Right hindlimb (tissue), 1 donor: Measurements from ENCODE around the gene COL4A1.

Experiments
- DNase-seq: peaks from one replicate; pipeline ENCODE4 v3.0.0-alpha.2; 2018

COL4A1 gene

DNA sequence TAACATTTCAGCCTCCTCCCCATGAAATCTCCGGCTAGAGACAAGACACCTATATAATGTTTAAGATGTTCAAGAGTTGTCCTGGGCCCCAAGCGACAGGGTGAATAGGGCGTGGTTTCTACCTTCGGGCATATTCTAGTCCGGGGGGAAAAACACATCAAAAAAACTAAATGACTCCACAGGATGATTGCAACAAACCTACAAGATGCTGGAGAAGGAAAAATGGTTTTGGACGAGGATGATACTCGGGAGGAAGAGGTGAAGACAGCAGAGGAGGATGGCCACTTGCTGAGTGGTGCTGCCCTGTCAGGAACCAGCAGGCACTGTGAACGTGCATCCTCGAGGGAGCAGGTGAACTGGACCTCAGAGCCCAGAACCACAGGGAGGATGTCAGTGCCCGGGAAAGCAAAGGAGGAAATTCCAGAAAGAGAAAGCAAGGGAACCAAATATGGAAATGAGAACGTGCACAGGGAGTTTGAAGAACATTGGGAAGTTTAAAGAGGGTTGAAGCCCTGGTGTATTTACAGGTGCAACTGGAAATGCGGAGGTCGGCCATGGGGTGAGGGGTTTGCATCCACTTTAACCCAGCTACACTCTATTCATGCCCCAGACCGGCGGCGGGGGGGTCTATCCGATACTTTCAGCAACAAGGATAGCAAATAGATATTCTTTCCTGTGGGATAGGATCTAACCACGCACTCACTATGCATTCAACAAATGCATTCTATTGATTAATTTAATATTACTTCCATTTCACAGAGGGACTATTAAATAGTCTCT, 50.6 kb downstream of the COL4A1 start:
- no peak for DNase-seq

DNA sequence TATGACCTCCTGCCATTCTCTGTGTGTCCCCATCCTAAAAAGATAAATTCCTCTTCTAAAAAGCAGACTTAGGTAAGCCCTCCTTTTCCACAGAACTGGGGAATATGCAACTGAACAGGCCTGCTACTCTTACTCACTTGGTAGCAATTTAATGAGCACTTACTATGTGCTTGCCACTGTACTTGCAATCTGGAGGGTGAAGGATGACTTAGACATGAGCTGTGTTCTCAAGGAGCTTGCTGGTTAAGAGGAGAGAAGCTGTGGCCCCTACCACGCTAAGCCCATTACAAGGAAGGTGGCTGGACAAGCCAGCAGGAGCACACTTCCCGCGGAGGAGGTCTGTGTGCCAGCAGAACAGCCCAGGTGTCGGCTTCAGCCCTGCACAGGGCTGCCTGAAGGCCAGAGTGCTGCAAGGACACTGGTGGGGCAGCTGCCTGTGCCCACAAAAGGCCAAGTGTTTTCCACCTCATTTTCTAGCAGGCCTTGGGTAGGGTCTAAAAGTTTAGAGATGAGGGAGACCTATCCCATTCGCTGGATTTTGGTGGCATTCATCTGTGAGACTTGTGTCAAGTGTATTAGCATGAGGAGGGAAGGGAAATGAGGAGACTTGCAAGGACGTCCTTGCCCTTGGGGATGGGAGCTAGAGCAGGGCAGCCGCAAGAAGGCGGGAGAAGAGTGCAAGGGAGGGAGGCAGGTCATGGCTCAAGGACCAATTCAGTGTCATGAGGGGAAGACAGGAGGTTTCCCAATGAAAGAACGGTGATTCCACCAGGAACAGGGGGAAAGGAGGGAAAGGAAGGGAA, 52.0 kb downstream of the COL4A1 start:
- no peak for DNase-seq

DNA sequence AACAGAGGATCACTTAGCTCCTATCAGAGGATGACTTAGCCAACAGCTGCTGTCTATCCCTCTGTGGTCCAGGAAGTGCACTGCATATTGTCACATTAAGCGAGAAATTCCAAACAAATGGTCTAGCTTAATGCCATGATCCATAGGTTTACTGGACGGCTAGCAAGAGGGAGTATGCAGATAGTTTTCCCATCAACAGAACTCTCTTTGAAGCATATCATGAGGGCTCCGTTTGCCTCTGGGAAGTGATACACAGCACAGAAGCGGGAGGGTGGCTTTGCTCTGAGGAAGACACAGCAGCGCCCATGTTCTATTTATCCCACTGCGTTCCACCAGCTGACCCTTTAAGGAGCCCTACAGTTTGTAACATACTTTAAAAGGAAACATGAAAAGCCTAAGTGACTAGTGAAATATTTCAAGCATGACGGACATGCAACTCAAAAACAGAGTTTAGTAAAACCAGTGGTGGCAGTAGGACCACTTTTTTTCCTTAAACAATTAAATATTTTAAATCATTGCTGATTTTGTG, 52.7 kb downstream of the COL4A1 start:
- no peak for DNase-seq

DNA sequence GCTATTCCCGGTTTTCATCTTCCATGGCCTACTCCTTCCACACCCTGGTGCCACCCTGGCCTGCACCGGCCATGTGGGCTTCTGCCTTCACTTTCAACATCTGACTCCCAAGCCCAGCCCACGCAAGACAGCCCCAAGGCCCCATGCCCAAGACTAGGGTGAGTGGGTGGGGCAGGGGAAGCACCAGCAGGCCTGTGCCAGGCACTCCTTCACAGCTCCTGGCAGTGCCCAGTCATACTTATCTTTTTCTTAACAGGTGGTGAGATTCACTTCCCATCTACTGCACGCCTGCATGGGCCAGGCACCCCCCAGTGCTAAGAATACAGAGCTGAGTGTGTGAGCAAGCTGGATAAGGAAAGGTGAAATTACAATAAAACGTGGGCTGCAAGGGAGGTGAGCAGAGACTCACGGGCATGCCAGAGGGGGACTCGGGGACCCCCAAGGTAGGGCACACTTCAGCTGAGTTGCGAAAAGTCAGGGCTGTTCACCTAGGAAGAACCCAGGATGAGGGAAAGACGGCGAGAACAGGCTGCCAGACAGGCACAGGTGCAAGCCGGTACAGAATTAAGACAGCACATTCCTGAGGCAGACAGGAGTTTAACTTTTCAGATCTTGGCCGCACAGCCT, 55.7 kb downstream of the COL4A1 start:
- DNase-seq, result no peak

DNA sequence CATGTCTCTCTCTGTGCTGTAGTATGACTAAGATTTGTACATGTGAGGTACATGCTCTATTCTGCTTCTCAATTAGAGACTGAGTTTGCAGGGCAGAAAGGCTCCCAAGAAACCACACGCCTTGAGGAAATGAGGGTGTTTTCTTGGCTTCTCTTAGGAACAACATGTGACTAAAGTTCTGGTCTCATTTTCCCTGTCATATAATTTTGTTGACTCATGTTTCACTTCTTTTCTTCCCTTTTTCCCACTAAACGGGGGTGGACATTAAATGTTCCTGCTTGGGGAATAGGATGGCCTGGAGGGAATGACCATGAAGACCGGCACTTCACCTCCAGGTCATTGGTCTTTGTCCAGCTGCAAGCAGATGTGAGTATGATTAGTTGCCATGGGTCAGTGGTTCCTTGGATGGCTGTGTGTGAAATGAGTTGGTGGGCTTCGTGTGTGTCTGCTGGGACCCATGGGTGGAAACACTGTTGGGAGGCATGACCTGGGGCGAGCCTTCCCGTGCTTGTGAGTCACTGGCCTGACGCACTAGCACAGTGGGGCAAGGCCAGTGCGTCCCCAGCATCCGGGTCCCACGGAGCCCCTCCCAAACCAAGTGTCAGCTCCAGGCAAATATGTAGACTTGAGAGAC, 56.6 kb downstream of the COL4A1 start:
- DNase-seq, result peak; percentile 50

DNA sequence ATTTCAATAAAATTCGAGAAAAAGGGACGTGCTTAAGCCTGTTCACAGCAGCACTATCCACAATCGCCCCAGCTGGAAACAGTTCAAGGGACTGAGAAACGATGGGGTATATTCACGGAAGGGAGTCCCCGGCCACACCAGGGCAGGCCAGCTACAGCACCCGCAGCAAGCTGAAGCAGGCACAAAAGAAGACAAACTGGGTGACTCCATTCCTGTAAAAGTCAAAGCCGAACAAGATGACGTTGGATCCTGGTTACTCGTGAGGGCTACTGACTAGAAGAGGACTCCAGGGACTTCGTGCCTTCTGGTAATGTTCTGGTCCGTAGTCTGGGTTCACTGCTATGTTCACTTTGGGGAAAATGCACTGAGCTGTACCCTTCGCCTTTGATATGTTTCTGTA, 57.6 kb downstream of the COL4A1 start:
- DNase-seq, result no peak

DNA sequence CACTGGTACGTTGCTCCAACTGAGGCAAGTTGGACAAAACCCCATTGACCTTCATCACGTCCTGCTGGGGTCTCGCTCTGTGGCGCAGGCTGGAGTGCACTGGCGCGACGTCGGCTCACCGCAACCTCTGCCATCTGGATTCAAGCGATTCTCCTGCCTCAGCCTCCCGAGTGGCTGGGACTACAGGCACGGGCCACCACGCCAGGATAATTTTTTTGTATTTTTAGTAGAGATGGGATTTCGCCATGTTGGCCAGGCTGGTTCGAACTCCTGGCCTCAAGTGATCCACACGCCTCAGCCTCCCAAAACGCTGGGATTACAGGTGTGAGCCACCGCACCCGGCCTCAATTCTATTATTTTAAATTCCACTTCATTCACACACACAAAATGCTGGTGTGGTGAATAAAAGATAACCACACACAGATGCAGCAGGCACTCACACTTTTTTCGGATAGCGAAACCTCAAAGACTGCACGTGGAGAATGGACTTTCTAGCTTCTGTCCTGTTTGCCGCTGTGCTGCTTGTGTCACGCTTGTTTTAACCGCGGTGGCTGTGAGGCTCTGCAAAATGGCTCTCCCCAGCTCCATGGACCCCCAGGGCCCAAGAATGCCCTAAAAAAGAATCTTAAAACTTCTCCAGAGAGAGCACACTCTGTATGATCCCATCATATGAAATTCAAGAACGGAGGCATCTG, 58.4 kb downstream of the COL4A1 start:
- no peak for DNase-seq

DNA sequence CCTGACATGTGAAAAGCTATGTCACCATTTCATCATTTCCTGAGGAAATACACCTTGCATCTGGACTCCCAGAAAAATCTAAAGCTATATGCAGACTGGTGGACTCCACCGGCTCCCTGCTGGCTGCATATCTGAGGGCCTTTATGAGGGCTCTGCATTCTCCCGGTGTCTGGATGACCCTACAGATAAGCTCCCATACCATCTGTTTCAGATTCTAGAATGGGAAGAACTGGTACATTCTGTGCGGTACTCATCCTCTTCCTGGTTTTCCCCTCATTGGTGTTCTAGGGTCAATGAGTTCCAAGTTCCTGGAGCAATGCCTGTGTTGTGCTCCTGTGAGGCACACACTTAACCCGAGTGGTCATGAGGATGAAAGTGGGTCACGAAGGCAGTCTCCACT, 60.4 kb downstream of the COL4A1 start:
- no peak for DNase-seq

DNA sequence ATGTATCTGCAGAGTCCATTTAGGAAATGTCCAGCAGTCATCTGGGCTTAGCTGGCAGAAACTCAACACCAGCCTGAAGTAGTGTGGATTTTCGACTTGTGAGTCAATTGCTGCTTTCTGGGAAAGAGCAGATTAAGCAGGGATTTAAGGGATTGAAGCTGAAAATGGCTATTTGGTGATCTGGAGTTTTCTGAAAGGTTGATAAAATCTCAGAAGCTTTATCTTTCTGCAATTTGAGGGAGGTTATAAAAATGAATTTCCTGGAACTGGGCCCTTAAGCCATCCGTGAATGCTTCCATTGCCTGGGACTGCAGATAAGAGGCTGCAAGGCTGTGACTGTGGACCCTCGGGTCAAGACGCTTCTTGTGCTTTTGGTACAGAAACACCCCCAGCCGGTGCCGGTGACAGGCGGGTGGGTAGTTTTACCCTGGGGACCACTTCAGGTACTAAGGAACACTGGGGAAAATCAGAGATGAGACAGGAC, 61.5 kb downstream of the COL4A1 start:
- DNase-seq, result no peak

DNA sequence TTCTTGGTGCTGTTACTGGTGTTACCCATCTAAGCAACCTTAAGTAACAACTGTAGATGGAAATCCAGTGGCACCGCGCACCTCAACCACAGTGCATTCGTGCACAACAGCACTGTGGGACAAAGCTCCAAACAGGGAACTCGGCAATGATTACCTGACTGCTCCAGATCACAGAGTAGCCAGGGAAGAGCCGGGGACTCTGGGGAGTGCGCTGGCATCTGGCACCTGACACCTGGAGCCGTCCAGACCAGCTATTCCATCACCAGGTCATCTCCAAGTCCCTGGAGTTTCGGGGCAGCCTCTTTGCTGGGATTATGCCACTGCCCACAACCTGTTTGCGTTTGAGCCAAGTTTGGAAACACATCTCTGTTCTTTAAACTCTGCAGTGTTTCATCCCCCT, 62.0 kb downstream of the COL4A1 start:
- no peak for DNase-seq

DNA sequence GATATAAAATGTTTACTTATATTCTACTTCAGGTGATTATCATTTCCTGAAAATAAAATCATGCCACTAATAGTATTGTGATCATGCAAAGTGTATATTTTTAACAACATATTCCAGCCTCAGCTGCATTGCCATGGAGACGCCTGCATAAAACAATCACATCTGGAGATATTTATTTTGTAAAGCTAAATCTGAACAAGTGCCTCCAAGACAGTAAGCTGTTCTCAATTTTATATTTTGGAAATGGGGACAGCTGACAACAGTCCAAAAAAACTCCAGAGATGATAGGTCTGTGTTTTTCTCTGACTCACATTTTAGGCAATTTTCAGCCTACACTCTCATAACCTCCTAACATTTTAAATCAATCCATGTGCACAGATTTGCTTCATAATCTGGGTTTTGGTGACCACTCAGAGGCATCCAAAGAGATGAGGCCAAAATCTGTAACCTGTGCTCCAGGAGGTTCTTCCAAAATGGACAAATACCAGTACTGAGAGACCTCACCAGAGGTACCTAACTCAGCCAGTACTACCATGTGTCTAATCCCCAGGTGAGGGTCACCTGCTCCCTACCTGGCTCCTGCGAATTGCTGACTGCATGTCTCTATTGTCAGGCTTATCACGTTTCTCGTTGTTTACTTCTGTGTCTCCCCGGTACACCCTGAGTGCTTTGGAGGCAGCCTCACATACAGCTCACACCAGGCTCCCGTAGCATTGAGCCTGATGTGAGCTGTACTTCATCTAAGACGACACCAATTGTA, 62.7 kb downstream of the COL4A1 start:
- DNase-seq, result peak; percentile 74

DNA sequence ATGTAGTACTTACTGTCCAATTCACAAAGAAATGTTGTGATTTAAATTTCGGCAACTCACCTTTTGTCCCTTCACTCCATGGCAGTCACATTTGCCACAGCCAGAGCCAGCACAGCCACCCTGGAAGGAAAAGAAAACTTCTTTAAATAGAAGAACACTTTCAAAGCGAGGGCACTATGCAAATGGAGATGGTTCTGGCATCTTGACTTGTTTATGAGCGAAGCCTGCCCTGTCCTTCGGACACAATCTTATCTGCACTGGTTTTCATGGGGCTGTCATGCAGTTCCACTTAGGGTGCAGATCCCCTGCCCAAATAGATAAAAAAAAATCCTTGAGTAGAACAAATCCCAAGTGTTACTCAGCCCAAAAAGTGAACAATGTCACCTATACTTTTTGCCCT, 64.3 kb downstream of the COL4A1 start:
- no peak for DNase-seq

DNA sequence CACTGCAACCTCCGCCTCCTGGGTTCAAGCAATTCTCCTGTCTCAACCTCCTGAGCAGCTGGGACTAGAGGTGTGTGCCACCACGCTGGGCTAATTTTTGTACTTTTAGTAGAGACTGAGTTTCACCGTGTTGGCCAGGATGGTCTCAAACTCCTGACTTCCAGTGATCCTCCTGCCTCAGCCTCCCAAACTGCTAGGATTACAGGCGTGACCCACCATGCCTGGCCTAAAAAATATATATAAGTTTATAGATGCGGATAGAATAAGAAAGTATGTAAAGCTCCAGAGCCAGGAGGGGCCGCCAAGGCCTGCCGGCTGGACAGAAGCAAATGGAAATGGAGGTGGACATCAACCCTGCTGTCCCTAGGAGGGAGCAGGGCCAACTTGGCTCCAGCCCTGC, 66.0 kb downstream of the COL4A1 start:
- DNase-seq, result no peak

DNA sequence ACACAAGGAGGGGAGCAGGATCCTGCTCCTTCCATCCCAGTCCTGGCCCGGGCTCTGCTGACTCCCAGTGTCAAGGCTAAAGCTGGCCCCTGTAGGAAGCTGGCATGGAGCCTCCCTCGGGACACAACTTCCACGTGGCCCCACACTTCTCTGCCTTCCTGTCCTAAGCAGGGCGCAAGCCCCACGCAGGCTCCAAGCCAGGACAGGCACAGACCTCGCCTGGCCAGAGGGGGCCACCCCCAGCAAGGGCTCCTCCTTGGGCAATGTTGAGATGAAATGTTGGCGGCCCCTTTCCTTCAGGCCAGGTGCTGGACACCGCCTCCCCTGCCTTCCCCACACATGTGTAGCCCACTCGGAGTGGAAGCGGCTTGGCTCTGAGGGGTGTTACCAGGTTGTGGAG, 66.6 kb downstream of the COL4A1 start:
- DNase-seq, result no peak

DNA sequence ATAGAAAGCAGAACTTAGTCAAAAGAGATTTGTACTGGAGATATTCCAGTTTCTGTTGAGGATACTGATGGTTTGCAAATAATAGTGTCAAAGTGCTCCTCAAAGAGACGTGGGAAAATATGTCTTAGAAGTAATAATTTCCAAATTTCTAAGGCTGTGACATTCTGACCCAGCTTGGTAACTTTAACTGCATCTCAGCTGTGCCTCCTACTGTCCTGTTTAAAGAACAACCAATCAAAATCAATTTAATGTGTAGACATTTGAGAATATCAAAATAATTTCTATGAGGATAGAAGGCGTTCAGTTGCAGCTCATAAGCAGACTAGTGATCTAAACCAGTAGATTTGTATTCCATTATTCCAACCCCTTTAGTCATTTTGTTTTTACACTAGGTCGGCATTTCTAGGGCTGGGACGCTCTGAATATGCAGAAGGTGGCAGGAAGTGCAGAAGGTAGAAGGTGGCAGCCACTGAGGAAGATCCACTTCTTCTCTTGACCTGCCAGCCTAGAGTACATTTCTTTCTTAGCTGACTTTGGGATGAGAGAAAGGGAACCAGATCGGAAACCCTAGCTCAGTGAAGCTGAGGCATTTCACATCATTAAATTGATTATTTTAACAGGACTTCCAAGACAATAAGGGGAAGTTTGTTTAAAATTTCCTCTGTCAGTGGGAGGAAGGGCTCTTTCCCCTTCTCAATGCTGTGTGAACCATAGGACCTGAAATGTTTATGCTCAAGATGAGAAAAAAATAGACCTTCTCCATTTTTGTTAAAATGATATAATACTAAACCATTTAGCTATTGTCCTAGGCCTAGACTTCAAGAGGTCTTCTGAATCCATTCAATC, 67.5 kb downstream of the COL4A1 start:
- no peak for DNase-seq

DNA sequence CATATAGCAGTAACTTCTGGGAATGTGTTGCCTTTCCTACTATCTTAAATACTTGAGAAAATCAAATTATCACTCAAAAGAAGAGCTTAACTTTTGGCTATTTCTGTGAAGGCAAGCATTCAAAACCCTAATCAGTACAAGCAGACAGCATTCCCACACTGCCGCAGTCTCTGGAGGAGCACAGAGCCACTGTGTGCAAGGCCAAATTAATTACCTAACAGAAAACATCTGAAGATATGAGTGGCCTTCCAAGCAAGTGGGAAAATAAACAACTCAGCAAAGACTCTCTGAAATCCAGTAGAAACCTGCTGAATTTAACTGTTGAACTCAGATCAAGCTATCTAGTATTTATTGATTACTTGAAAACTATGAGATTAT, 68.2 kb downstream of the COL4A1 start:
- no peak for DNase-seq

DNA sequence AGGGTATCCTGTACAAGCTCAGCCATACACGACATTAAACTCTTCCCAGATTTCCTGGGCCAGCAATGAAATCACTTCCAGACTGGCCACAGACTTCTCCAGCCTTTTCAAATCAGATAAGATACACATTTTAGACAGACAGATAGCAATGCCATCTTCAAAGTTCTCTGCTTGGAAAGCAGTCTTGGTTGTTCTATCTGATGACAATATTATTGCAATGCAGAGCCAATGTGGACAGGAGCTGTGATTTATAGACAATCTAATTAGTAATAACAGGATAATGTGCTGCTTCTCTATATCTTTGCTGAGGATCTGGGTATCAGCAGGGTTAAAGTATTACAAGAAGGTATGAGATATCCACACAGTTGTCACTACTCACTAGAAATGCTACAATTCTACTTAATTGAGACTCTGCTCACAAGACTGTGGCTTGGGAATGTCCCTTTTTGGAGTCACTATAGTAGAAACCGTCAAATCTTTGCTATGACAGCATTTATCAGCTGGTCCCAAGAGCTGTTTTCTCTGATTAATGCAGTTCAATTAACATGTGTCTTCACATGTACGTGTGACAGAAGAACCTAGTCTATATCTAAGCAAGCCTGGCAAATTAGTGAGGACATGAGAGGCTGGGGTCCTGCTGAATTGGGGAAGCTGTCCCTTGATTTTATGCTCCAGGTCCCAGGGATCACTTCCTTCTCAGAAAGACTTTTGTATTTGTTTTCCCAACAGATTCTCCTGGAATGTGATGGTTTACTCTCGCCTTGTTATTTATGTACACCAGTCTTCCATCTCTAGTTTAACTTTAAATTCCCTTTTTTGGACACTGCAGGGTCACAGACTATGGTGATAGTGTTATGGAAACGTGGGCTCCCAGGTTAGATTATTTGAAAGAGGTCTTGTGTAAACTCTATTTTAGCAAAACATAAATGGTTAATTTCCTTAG, 68.8 kb downstream of the COL4A1 start:
- DNase-seq, result no peak

DNA sequence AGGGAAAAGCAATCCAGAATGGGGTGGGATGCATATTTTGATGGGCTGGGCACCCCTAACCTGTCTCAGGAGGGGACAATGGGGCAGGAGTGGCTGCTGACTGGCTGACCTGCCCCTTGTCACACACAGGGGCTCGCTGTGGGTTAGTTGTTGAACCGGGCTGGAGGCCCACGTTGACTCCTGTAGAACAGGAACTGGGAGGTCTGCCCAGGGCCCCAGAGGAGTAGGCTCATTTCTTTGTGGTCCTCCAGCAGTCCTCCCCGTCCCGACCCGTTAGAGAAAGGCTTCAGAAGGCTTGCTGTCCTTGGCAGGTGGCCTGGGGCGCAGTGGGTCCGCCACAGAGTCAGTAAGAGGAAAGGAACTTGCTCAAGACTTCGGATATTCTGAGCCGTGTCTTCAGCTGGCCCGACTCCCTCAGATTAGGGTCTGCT, 70.1 kb downstream of the COL4A1 start:
- no peak for DNase-seq

DNA sequence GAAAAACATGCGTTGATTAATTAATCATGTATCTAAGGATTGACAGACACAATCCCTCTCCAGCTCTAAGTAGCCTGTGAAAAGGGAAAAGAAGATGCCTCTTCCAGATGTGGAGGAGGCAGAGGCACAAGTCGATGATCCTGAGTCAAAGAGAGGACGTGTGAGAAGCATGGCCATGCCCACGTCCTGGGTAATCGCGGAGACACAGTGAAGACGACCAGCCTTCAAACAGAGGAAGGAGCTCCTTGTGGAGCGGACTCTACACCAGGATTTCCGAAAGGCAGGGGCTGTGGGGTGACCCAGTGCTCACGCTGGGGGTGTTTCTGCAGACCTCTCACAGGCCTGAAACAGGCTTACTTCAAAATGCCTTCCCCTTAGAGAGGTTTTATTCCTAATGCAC, 70.5 kb downstream of the COL4A1 start:
- DNase-seq, result no peak
